ENCODE results near the gene SMDT1. TPM values are rescaled to one million over a fixed set of nuclear protein-coding genes. Genes with fewer than 3 reads are reported as not detected.
"Not testable (repeated sequence)": the region's sequence is repeated elsewhere in the genome, so short reads cannot be mapped to it uniquely, and the experiment has no call there.

The SMDT1 gene
- total RNA-seq, 1 experiment from 2014 or later = 44.6 TPM

GRCh38 chr22:42123529-42123928, 44.0 kb downstream of the SMDT1 start:
- POLR2A ChIA-PET; in situ Hi-C loops (cut with HindIII; ENCODE audit: low pct_unique_long_range_greater_than_20kb, low sequenced_read_pairs); ATAC-seq; BruUV-seq (replicated peaks); intact Hi-C loops (cut with micrococcal nuclease; ENCODE audit: unreplicated experiment); H3K27me3 ChIP-seq (ENCODE audit: control insufficient read depth, insufficient read depth, low read length); H3K4me1 ChIP-seq (ENCODE audit: control insufficient read depth, insufficient read depth, low read length); H3K27ac ChIP-seq (ENCODE audit: low read length); H3K36me3 ChIP-seq (ENCODE audit: control insufficient read depth, insufficient read depth, low read length); DNase-seq (ENCODE audit: low read depth, low spot score); H3K9me3 ChIP-seq (ENCODE audit: control insufficient read depth, insufficient read depth, low read depth, low read length); H3K4me3 ChIP-seq (ENCODE audit: low read depth in 2 of 2, low read length in 2 of 2); CTCF ChIA-PET: not testable (repeated sequence)

- ATAC-seq = no peak
Observed at GRCh38 chr22:42127606-42128005, 48.1 kb downstream of the SMDT1 start.

GRCh38 chr22:42128007-42128406, 48.5 kb downstream of the SMDT1 start:
- H3K36me3 ChIP-seq (ENCODE audit: control insufficient read depth, insufficient read depth, low read length); CTCF ChIA-PET; H3K9me3 ChIP-seq (ENCODE audit: control insufficient read depth, insufficient read depth, low read depth, low read length); H3K27ac ChIP-seq (ENCODE audit: low read length); ATAC-seq; DNase-seq (ENCODE audit: low read depth, low spot score); H3K4me1 ChIP-seq (ENCODE audit: control insufficient read depth, insufficient read depth, low read length); H3K4me3 ChIP-seq (ENCODE audit: low read depth in 2 of 2, low read length in 2 of 2); in situ Hi-C loops (cut with HindIII; ENCODE audit: low pct_unique_long_range_greater_than_20kb, low sequenced_read_pairs); intact Hi-C loops (cut with micrococcal nuclease; ENCODE audit: unreplicated experiment); POLR2A ChIA-PET; BruUV-seq (replicated peaks); H3K27me3 ChIP-seq (ENCODE audit: control insufficient read depth, insufficient read depth, low read length): not testable (repeated sequence)

More at GRCh38 chr22:42127606-42128005, 48.1 kb downstream of the SMDT1 start:
- CTCF ChIA-PET = no interaction called here
- TF ChIP-seq SIN3A (IDR thresholded peaks at IDR 0.05; ENCODE audit: borderline replicate concordance, insufficient read depth, low read depth, low read length) (no peak), CTCF (IDR thresholded peaks at IDR 0.05) (no peak), POLR2AphosphoS5 (IDR thresholded peaks at IDR 0.05; ENCODE audit: low read depth, low read length) (no peak), REST (IDR thresholded peaks at IDR 0.05; ENCODE audit: insufficient read depth in 1 of 2, low read depth in 2 of 2, low read length in 1 of 2) (no peak), TCF7L2 (IDR thresholded peaks at IDR 0.05; ENCODE audit: low read depth, low read length) (no peak)
- H3K27me3 ChIP-seq (ENCODE audit: control insufficient read depth, insufficient read depth, low read length) = no peaks in the 10 kb centered on the region
- no peaks in the 10 kb centered on the region for H3K4me1 ChIP-seq (ENCODE audit: control insufficient read depth, insufficient read depth, low read length)
- no TSS peak for BruUV-seq (replicated peaks)
- in situ Hi-C loops (cut with HindIII; ENCODE audit: low pct_unique_long_range_greater_than_20kb, low sequenced_read_pairs) (no loop called here), intact Hi-C loops (cut with micrococcal nuclease; ENCODE audit: unreplicated experiment) (no loop called here)
- POLR2A ChIA-PET = no interaction called here
- no peak overlapping the region for H3K4me3 ChIP-seq (ENCODE audit: low read depth in 2 of 2, low read length in 2 of 2)
- no peak for DNase-seq (ENCODE audit: low read depth, low spot score)
- no peak overlapping the region for H3K27ac ChIP-seq (ENCODE audit: low read length)
- H3K36me3 ChIP-seq (ENCODE audit: control insufficient read depth, insufficient read depth, low read length) = no peaks in the 10 kb centered on the region
- H3K9me3 ChIP-seq (ENCODE audit: control insufficient read depth, insufficient read depth, low read depth, low read length) = no peaks in the 10 kb centered on the region

- POLR2A ChIA-PET; intact Hi-C loops (cut with micrococcal nuclease; ENCODE audit: unreplicated experiment); ATAC-seq: not testable (repeated sequence)
Observed at GRCh38 chr22:42128776-42129694, 49.5 kb downstream of the SMDT1 start.

GRCh38 chr22:42130182-42130581, 50.7 kb downstream of the SMDT1 start:
- H3K9me3 ChIP-seq (ENCODE audit: control insufficient read depth, insufficient read depth, low read depth, low read length); ATAC-seq; H3K36me3 ChIP-seq (ENCODE audit: control insufficient read depth, insufficient read depth, low read length); DNase-seq (ENCODE audit: low read depth, low spot score); BruUV-seq (replicated peaks); CTCF ChIA-PET; in situ Hi-C loops (cut with HindIII; ENCODE audit: low pct_unique_long_range_greater_than_20kb, low sequenced_read_pairs); H3K4me1 ChIP-seq (ENCODE audit: control insufficient read depth, insufficient read depth, low read length); intact Hi-C loops (cut with micrococcal nuclease; ENCODE audit: unreplicated experiment); H3K4me3 ChIP-seq (ENCODE audit: low read depth in 2 of 2, low read length in 2 of 2); H3K27ac ChIP-seq (ENCODE audit: low read length); H3K27me3 ChIP-seq (ENCODE audit: control insufficient read depth, insufficient read depth, low read length); POLR2A ChIA-PET: not testable (repeated sequence)

More at GRCh38 chr22:42128776-42129694, 49.5 kb downstream of the SMDT1 start:
- CTCF ChIA-PET; H3K27me3 ChIP-seq (ENCODE audit: control insufficient read depth, insufficient read depth, low read length); H3K4me1 ChIP-seq (ENCODE audit: control insufficient read depth, insufficient read depth, low read length); BruUV-seq (replicated peaks); in situ Hi-C loops (cut with HindIII; ENCODE audit: low pct_unique_long_range_greater_than_20kb, low sequenced_read_pairs); DNase-seq (ENCODE audit: low read depth, low spot score); H3K4me3 ChIP-seq (ENCODE audit: low read depth in 2 of 2, low read length in 2 of 2); H3K27ac ChIP-seq (ENCODE audit: low read length); H3K36me3 ChIP-seq (ENCODE audit: control insufficient read depth, insufficient read depth, low read length); H3K9me3 ChIP-seq (ENCODE audit: control insufficient read depth, insufficient read depth, low read depth, low read length): not testable (repeated sequence)
